Immature natural killer cell (primary cell): Measurements from ENCODE around the gene ADGRD1. TPM values are rescaled to one million over a fixed set of nuclear protein-coding genes. Genes with fewer than 3 reads are reported as not detected.

Experiments used
- DNase-seq, 3 donors: peaks; one replicate each; pipeline ENCODE4 v3.0.0; 2022; ENCODE audit warnings: mixed read lengths in 1 of 3
- H3K27ac Mint-ChIP-seq, 6 donors: one replicate each; pipeline ENCODE4 v1.8.0; 2020; ENCODE audit warnings: mixed read lengths in 6 of 6, mild to moderate bottlenecking in 5 of 6, inconsistent platforms in 4 of 6, moderate library complexity in 3 of 6
- H3K27me3 Mint-ChIP-seq, 3 donors: one replicate each; pipeline ENCODE4 v1.8.0; 2020 to 2021; ENCODE audit warnings: low read depth in 3 of 3, mild to moderate bottlenecking in 3 of 3, mixed read lengths in 3 of 3, moderate library complexity in 3 of 3, inconsistent platforms in 1 of 3
- H3K36me3 Mint-ChIP-seq, 3 donors: one replicate each; pipeline ENCODE4 v1.8.0; 2020; ENCODE audit warnings: mixed read lengths in 3 of 3, inconsistent platforms in 2 of 3, mild to moderate bottlenecking in 2 of 3
- H3K4me1 Mint-ChIP-seq, 2 donors: one replicate each; pipeline ENCODE4 v1.8.0; 2020; ENCODE audit warnings: inconsistent platforms in 2 of 2, mild to moderate bottlenecking in 2 of 2, mixed read lengths in 2 of 2, moderate library complexity in 1 of 2
- H3K4me3 Mint-ChIP-seq, 5 donors: one replicate each; pipeline ENCODE4 v1.8.0; 2020; ENCODE audit warnings: mild to moderate bottlenecking in 5 of 5, mixed read lengths in 5 of 5, inconsistent platforms in 3 of 5, moderate library complexity in 3 of 5
- H3K9me3 Mint-ChIP-seq, 6 donors: one replicate each; pipeline ENCODE4 v1.8.0; 2020; ENCODE audit warnings: mild to moderate bottlenecking in 6 of 6, mixed read lengths in 6 of 6, inconsistent platforms in 4 of 6, moderate library complexity in 3 of 6
- polyA plus RNA-seq, 3 donors: library from polyadenylated mRNA; unstranded; fragments of 300-500 nt; fragmentation: Illumina TruSeq; gene quantifications; one replicate each; pipeline ENCODE4 v1.2.3, GENCODE V29; 2021

Gene ADGRD1
- polyA plus RNA-seq, 3 donors from 2014 or later = not detected

- H3K27me3 Mint-ChIP-seq = peaks cover 0 to 2% (median 2%) of the 10 kb centered on the region in 3 donors
- no peak for DNase-seq
- no peak overlapping the region for H3K4me3 Mint-ChIP-seq
Observed at GRCh38 chr12:131038961-131039950, 85.5 kb downstream of the ADGRD1 start.

GRCh38 chr12:131040491-131040890, 86.8 kb downstream of the ADGRD1 start:
- Mint-ChIP-seq H3K27ac (no peak overlapping the region), H3K4me3 (no peak overlapping the region), H3K9me3 (peaks cover 0 to 2% (median 0%) of the 10 kb centered on the region in 6 donors), H3K27me3 (peaks cover 0 to 3% (median 2%) of the 10 kb centered on the region in 3 donors), H3K36me3 (no peaks in the 10 kb centered on the region), H3K4me1 (peaks cover 1 to 16% of the 10 kb centered on the region in 2 donors)
- DNase-seq = no peak

More at GRCh38 chr12:131038961-131039950, 85.5 kb downstream of the ADGRD1 start:
- Mint-ChIP-seq H3K36me3 (no peaks in the 10 kb centered on the region), H3K27ac (no peak overlapping the region), H3K4me1 (peaks cover 1 to 28% of the 10 kb centered on the region in 2 donors), H3K9me3 (peaks cover 0 to 2% (median 0%) of the 10 kb centered on the region in 6 donors)

DNA sequence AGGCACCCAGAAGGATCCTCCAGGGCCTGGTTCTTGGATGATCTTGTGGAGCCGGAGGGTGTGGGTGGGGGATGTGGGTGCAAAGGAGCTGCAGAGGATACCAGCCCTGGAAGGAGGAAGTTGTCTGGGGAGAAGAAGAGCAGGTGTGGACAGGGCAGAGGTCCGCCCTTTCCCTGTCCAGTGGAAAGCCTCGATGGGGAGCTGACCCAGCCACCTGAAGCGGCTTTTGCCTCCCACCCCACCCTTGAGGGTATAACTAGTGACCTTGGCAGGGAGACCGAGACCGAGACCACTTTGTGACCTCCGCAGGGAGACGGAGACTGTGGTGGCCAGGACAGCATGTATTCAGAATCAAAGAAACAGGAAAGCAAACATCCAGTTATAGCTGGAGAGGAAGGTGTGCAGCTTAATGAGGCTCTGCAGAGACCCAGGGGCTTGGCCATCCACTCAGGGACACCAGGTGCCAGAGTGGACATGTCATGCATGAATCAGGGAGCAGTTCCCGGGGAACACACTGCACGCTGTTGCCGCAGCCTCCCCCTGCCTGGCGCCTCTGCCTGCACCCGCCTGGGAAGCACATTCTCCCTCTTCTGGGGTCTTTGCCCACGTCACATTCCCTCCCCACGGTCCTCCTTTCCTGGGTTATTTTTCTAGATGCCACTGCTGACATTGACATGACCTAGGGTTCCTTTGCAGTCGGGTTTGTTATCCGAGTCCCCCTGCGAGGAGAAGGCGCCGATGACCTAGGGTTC, 87.7 kb downstream of the ADGRD1 start:
- Mint-ChIP-seq H3K27ac (no peak overlapping the region), H3K27me3 (peaks cover 0 to 3% (median 3%) of the 10 kb centered on the region in 3 donors), H3K36me3 (no peaks in the 10 kb centered on the region), H3K9me3 (peaks cover 0 to 2% (median 0%) of the 10 kb centered on the region in 6 donors), H3K4me3 (no peak overlapping the region), H3K4me1 (peaks cover 1 to 7% of the 10 kb centered on the region in 2 donors)
- no peak for DNase-seq

DNA sequence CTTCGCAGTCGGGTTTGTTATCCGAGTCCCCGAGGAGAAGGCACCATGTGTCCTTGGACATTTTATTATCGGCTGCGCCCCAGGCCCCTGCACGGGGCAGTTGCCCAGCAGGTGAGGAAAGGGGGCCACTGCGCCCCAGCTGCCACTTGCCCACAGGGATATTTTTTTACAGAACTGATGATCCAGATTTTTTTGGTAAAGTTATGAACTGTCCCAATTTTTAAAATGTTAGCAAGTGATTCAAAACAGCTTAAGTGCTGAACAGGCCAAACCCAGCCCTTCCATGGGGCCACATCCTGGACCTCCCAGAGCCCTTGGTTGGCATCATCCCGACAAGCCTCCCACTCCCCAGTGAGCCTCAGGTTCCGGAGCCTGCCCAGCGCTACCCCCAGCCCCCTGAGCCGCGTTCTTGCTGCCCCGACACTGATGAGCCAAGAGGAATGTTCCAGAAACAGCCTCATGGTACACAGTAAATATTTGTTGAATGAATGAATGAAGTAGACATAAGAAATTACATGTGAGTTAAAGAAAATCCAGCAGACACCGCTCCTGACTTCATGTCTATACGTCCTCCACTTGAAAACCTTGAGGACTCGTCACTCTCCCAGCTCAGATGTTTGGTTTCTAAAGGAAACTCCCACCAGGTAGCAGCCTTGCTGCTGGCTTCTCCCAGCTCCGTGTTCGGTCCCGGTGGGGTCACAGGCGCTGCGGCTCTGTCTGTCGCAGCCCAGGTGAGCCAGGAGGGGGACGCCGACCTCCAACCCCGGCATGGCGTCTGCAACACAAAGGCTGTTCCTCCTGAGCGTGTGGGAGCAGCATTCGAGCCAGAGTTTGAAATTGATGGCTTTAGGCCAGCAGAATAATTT, 88.5 kb downstream of the ADGRD1 start:
- Mint-ChIP-seq H3K27ac (no peak overlapping the region), H3K4me3 (no peak overlapping the region), H3K4me1 (no peaks in the 10 kb centered on the region), H3K36me3 (no peaks in the 10 kb centered on the region), H3K27me3 (peaks cover 0 to 3% (median 2%) of the 10 kb centered on the region in 3 donors), H3K9me3 (peaks cover 0 to 2% (median 0%) of the 10 kb centered on the region in 6 donors)
- no peak for DNase-seq

GRCh38 chr12:131042834-131043245, 89.1 kb downstream of the ADGRD1 start:
- Mint-ChIP-seq H3K4me1 (no peaks in the 10 kb centered on the region), H3K9me3 (peaks cover 0 to 2% (median 0%) of the 10 kb centered on the region in 6 donors), H3K27ac (no peak overlapping the region), H3K27me3 (peaks cover 0 to 3% (median 2%) of the 10 kb centered on the region in 3 donors), H3K4me3 (no peak overlapping the region), H3K36me3 (no peaks in the 10 kb centered on the region)
- DNase-seq = no peak

GRCh38 chr12:131043401-131043871, 89.7 kb downstream of the ADGRD1 start:
- no peak overlapping the region for H3K4me3 Mint-ChIP-seq
- H3K27ac Mint-ChIP-seq = no peak overlapping the region
- H3K4me1 Mint-ChIP-seq = no peaks in the 10 kb centered on the region
- H3K27me3 Mint-ChIP-seq = peaks cover 0 to 3% (median 2%) of the 10 kb centered on the region in 3 donors
- H3K9me3 Mint-ChIP-seq = peaks cover 0 to 2% (median 0%) of the 10 kb centered on the region in 6 donors
- H3K36me3 Mint-ChIP-seq = no peaks in the 10 kb centered on the region
- no peak for DNase-seq

DNA sequence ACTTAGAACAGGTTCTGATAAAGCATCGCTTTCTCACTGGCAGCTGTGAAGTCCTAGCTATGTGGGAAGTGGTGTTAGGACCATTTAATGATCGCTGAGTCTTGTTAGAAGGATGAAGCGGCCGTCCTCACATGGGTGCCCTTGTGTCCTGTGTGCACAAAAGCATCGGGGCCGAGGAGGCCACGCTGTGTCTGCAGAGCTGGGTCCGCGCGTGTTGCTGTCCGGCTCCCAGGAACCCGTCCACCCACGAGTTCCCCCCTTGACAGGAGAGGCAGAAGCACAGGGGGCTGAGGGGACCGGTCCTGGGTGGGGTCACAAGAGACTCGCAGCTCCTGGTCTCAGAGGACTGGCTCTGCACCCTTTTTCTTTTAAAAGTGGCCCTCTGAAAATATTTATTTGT, 90.4 kb downstream of the ADGRD1 start:
- no peak for DNase-seq
- Mint-ChIP-seq H3K4me1 (no peaks in the 10 kb centered on the region), H3K36me3 (no peaks in the 10 kb centered on the region), H3K27ac (no peak overlapping the region), H3K27me3 (peaks cover 0 to 3% (median 2%) of the 10 kb centered on the region in 3 donors), H3K9me3 (peaks cover 0 to 2% (median 0%) of the 10 kb centered on the region in 6 donors), H3K4me3 (peak overlapping the region in 1 of 5 donors; percentile 48)

- no peak for DNase-seq
- Mint-ChIP-seq H3K4me3 (no peak overlapping the region), H3K27me3 (peaks cover 0 to 5% (median 4%) of the 10 kb centered on the region in 3 donors), H3K36me3 (no peaks in the 10 kb centered on the region), H3K27ac (peak overlapping the region in 1 of 6 donors; percentile 37), H3K9me3 (peaks cover 0 to 2% (median 0%) of the 10 kb centered on the region in 6 donors), H3K4me1 (no peaks in the 10 kb centered on the region)
Observed at GRCh38 chr12:131044760-131045381, 91.2 kb downstream of the ADGRD1 start.

DNA sequence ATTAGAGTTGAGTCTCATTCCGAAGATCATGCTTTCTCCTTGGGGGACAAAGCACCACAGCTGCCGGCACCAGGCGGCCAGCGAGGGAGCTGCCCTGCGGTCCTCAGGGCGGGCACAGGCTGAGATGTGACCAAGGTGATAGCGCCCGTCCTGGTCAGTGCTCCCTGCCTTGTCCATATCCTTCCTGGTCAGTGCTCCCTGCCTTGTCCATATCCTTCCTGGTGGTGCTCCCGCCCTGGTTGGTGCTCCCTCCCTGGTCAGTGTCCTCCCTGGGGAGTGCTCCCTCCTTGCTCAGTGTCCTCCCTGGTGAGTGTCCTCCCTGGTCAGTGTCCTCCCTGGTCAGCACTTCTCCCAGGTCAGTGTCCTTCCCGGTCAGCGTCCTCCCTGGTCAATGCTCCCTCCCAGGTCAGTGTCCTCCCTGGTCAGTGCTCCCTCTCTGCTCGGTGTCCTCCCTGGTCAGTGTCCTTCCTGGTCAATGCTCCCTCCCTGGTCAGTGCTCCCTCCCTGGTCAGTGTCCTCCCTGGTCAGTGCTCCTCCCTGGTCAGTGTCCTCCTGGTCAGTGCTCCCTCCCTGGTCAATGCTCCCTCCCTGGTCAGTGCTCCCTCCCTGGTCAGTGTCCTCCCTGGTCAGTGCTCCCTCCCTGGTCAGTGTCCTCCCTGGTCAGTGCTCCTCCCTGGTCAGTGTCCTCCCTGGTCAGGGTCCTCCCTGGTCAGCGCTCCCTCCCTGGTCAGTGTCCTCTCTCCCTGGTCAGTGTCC, 92.2 kb downstream of the ADGRD1 start:
- peaks cover 0 to 2% (median 0%) of the 10 kb centered on the region in 6 donors for H3K9me3 Mint-ChIP-seq
- H3K4me1 Mint-ChIP-seq = no peaks in the 10 kb centered on the region
- no peak overlapping the region for H3K4me3 Mint-ChIP-seq
- H3K27me3 Mint-ChIP-seq = peaks cover 2 to 6% (median 5%) of the 10 kb centered on the region in 3 donors
- no peaks in the 10 kb centered on the region for H3K36me3 Mint-ChIP-seq
- H3K27ac Mint-ChIP-seq = no peak overlapping the region
- DNase-seq = no peak

- peaks cover 0 to 2% (median 0%) of the 10 kb centered on the region in 6 donors for H3K9me3 Mint-ChIP-seq
- no peak overlapping the region for H3K4me3 Mint-ChIP-seq
- H3K27ac Mint-ChIP-seq = no peak overlapping the region
- peaks cover 2 to 5% (median 4%) of the 10 kb centered on the region in 3 donors for H3K27me3 Mint-ChIP-seq
- no peaks in the 10 kb centered on the region for H3K4me1 Mint-ChIP-seq
- H3K36me3 Mint-ChIP-seq = no peaks in the 10 kb centered on the region
- no peak for DNase-seq
Observed at GRCh38 chr12:131046813-131047788, 93.4 kb downstream of the ADGRD1 start.
